ENCODE measurements around the gene KIF16B. TPM values are rescaled to one million over a fixed set of nuclear protein-coding genes. Genes with fewer than 3 reads are reported as not detected.
"Not testable (repeated sequence)": the region's sequence is repeated elsewhere in the genome, so short reads cannot be mapped to it uniquely, and the experiment has no call there.

KIF16B gene
- total RNA-seq, 1 donor from 2014 or later: 17.8 TPM

GRCh38 chr20:16535277-16535676 lies 38.0 kb downstream of the KIF16B start:
- intact Hi-C loops (cut with micrococcal nuclease): no loop called here
- ATAC-seq (no peak), DNase-seq (no peak)

- ATAC-seq (no peak), DNase-seq (no peak)
- intact Hi-C loops (cut with micrococcal nuclease): no loop called here
Measured at GRCh38 chr20:16533502-16533901, 39.7 kb downstream of the KIF16B start.

- intact Hi-C loops (cut with micrococcal nuclease): no loop called here
- ATAC-seq: no peak
- no peak for DNase-seq
Measured at GRCh38 chr20:16531485-16531884, 41.8 kb downstream of the KIF16B start.

- ATAC-seq: no peak
- intact Hi-C loops (cut with micrococcal nuclease): no loop called here
- DNase-seq: no peak
Measured at GRCh38 chr20:16530201-16530681, 43.0 kb downstream of the KIF16B start.

- ATAC-seq: peak; percentile 18
- DNase-seq: no peak
- intact Hi-C loops (cut with micrococcal nuclease): no loop called here
Measured at GRCh38 chr20:16528078-16528477, 45.2 kb downstream of the KIF16B start.

GRCh38 chr20:16527438-16527837 lies 45.8 kb downstream of the KIF16B start:
- intact Hi-C loops (cut with micrococcal nuclease): no loop called here
- ATAC-seq: no peak
- no peak for DNase-seq

- ATAC-seq (no peak), DNase-seq (no peak)
- intact Hi-C loops (cut with micrococcal nuclease): no loop called here
Measured at GRCh38 chr20:16526433-16527380, 46.5 kb downstream of the KIF16B start.

- DNase-seq; intact Hi-C loops (cut with micrococcal nuclease); ATAC-seq: not testable (repeated sequence)
Measured at GRCh38 chr20:16522651-16523050, 50.6 kb downstream of the KIF16B start.

- intact Hi-C loops (cut with micrococcal nuclease): no loop called here
- ATAC-seq: no peak
Measured at GRCh38 chr20:16520154-16520553, 53.1 kb downstream of the KIF16B start.

GRCh38 chr20:16519673-16520072 lies 53.6 kb downstream of the KIF16B start:
- intact Hi-C loops (cut with micrococcal nuclease): loop anchor here (10.0 kb wide), 1 partner anchor 235 kb away; no protein-coding TSS in a partner anchor
- not testable (repeated sequence) for DNase-seq

More at GRCh38 chr20:16520154-16520553, 53.1 kb downstream of the KIF16B start:
- no peak for DNase-seq

GRCh38 chr20:16518784-16519084 lies 54.5 kb downstream of the KIF16B start:
- intact Hi-C loops (cut with micrococcal nuclease): loop anchor here (10.0 kb wide), 1 partner anchor 236 kb away; no protein-coding TSS in a partner anchor
- ATAC-seq (no peak), DNase-seq (no peak)

More at GRCh38 chr20:16519673-16520072, 53.6 kb downstream of the KIF16B start:
- not testable (repeated sequence) for ATAC-seq

GRCh38 chr20:16517946-16518783 lies 55.1 kb downstream of the KIF16B start:
- intact Hi-C loops (cut with micrococcal nuclease): loop anchor here (10.0 kb wide), 1 partner anchor 237 kb away; no protein-coding TSS in a partner anchor
- DNase-seq (no peak), ATAC-seq (peak; percentile 68)

GRCh38 chr20:16516794-16517193 lies 56.5 kb downstream of the KIF16B start:
- DNase-seq (no peak), ATAC-seq (no peak)
- intact Hi-C loops (cut with micrococcal nuclease): loop anchor here (10.0 kb wide), 1 partner anchor 238 kb away; no protein-coding TSS in a partner anchor

GRCh38 chr20:16515046-16515445 lies 58.2 kb downstream of the KIF16B start:
- DNase-seq (no peak), ATAC-seq (no peak)
- intact Hi-C loops (cut with micrococcal nuclease): loop anchor here (10.0 kb wide), 1 partner anchor 240 kb away; no protein-coding TSS in a partner anchor

GRCh38 chr20:16514140-16514539 lies 59.1 kb downstream of the KIF16B start:
- intact Hi-C loops (cut with micrococcal nuclease): loop anchor here (10.0 kb wide), 1 partner anchor 241 kb away; no protein-coding TSS in a partner anchor
- peak; percentile 51 for ATAC-seq
- DNase-seq: no peak

- ATAC-seq (no peak), DNase-seq (no peak)
- intact Hi-C loops (cut with micrococcal nuclease): no loop called here
Measured at GRCh38 chr20:16505894-16506293, 67.4 kb downstream of the KIF16B start.

- intact Hi-C loops (cut with micrococcal nuclease): no loop called here
- ATAC-seq: no peak
- DNase-seq: no peak
Measured at GRCh38 chr20:16501301-16501700, 71.9 kb downstream of the KIF16B start.

GRCh38 chr20:16500197-16500596 lies 73.1 kb downstream of the KIF16B start:
- intact Hi-C loops (cut with micrococcal nuclease): no loop called here
- DNase-seq: no peak
- ATAC-seq: no peak

- intact Hi-C loops (cut with micrococcal nuclease): no loop called here
- DNase-seq: no peak
- ATAC-seq: no peak
Measured at GRCh38 chr20:16498526-16499253, 74.6 kb downstream of the KIF16B start.
